AG20443 (cell line): ENCODE data around the gene POLR1A.
A peak's percentile ranks its signal among the peaks of the same experiment; 100 is the strongest.

ENCODE experiments used
- DNase-seq: peaks from one replicate; pipeline ENCODE4 v3.0.0; 2012; ENCODE audit warnings: low spot score, mixed read lengths

POLR1A gene

GRCh38 chr2:86097114-86097896 lies 8.4 kb downstream of the POLR1A start:
- no peak for DNase-seq

GRCh38 chr2:86094229-86094628 lies 11.5 kb downstream of the POLR1A start:
- DNase-seq = no peak

GRCh38 chr2:86087936-86088850 lies 17.5 kb downstream of the POLR1A start:
- DNase-seq = peak; percentile 25

- DNase-seq = no peak
Observed at GRCh38 chr2:86082756-86083155, 22.9 kb downstream of the POLR1A start.

- DNase-seq = no peak
Observed at GRCh38 chr2:86081724-86082123, 24.0 kb downstream of the POLR1A start.

GRCh38 chr2:86079981-86080911 lies 25.4 kb downstream of the POLR1A start:
- DNase-seq = peak; percentile 82

- DNase-seq = peak; percentile 65
Observed at GRCh38 chr2:86078774-86079545, 26.7 kb downstream of the POLR1A start.

- DNase-seq = no peak
Observed at GRCh38 chr2:86075886-86076285, 29.8 kb downstream of the POLR1A start.

GRCh38 chr2:86074811-86075210 lies 30.9 kb downstream of the POLR1A start:
- DNase-seq = no peak

- DNase-seq = no peak
Observed at GRCh38 chr2:86074256-86074655, 31.4 kb downstream of the POLR1A start.

GRCh38 chr2:86073225-86073624 lies 32.5 kb downstream of the POLR1A start:
- DNase-seq = no peak

GRCh38 chr2:86072271-86072858 lies 33.3 kb downstream of the POLR1A start:
- DNase-seq = peak; percentile 33

GRCh38 chr2:86070868-86071267 lies 34.8 kb downstream of the POLR1A start:
- no peak for DNase-seq

GRCh38 chr2:86069783-86070339 lies 35.8 kb downstream of the POLR1A start:
- no peak for DNase-seq

- no peak for DNase-seq
Observed at GRCh38 chr2:86069091-86069685, 36.5 kb downstream of the POLR1A start.

GRCh38 chr2:86068648-86069047 lies 37.0 kb downstream of the POLR1A start:
- no peak for DNase-seq

- peak; percentile 25 for DNase-seq
Observed at GRCh38 chr2:86068136-86068588, 37.5 kb downstream of the POLR1A start.

GRCh38 chr2:86066915-86067314 lies 38.8 kb downstream of the POLR1A start:
- DNase-seq = no peak

- no peak for DNase-seq
Observed at GRCh38 chr2:86066007-86066578, 39.6 kb downstream of the POLR1A start.

GRCh38 chr2:86065512-86065911 lies 40.2 kb downstream of the POLR1A start:
- peak; percentile 72 for DNase-seq
